ENCODE data around the gene STAT3.
"Not testable (repeated sequence)": the region's sequence is repeated elsewhere in the genome, so short reads cannot be mapped to it uniquely, and the experiment has no call there.

Gene STAT3

DNA sequence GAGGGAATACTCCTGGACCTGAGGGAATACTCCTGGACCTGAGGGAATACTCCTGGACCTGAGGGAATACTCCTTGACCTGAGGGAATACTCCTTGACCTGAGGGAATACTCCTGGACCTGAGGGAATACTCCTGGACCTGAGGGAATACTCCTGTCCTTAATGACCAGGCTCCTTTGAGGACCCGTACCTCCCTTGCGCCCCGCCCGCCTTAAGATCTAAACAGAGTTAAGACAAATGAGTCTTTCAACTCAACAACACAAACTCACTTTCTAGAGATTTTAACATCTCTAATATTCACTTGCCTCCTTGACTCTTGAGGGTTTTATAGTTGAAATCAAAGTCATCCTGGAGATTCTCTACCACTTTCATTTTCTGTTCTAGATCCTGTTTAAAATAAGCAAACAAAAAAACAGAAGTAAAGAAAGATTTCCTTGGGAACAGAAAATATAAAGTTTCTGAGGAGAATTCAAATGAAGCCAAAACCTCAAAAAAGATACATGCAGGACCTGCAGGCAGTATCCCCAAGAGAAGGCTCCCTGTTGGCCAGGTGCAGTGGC lies 49.7 kb downstream of the STAT3 start:
- Mint-ChIP-seq H3K36me3 (ENCODE audit: low read depth) (peaks cover 56% of the 10 kb centered on the region), H3K27ac (peak overlapping the region; percentile 85), H3K27me3 (ENCODE audit: low read depth) (no peaks in the 10 kb centered on the region), H3K4me1 (ENCODE audit: low read depth) (peaks cover 66% of the 10 kb centered on the region), H3K9me3 (no peaks in the 10 kb centered on the region), H3K4me3 (peak overlapping the region; percentile 77)
- no peak for DNase-seq (ENCODE audit: low spot score)

DNA sequence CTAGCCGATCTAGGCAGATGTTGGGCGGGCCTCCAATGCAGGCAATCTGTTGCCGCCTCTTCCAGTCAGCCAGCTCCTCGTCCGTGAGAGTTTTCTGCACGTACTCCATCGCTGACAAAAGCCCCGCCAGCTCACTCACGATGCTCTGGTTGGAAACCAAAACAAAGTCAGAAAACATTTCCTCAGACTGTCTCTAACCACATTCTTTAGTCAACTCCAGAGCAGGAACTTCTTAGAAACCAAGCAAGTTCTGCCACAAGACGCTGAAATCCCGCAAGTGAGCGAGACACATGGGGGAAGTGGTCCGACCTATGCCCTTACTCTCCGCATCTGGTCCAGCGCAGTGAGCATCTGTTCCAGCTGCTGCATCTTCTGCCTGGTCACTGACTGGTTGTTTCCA lies 50.8 kb downstream of the STAT3 start:
- peaks cover 57% of the 10 kb centered on the region for H3K4me1 Mint-ChIP-seq (ENCODE audit: low read depth)
- DNase-seq (ENCODE audit: low spot score) = peak; percentile 86
- peak overlapping the region; percentile 93 for H3K27ac Mint-ChIP-seq
- peak overlapping the region; percentile 78 for H3K4me3 Mint-ChIP-seq
- H3K9me3 Mint-ChIP-seq = no peaks in the 10 kb centered on the region
- no peaks in the 10 kb centered on the region for H3K27me3 Mint-ChIP-seq (ENCODE audit: low read depth)
- peaks cover 57% of the 10 kb centered on the region for H3K36me3 Mint-ChIP-seq (ENCODE audit: low read depth)

DNA sequence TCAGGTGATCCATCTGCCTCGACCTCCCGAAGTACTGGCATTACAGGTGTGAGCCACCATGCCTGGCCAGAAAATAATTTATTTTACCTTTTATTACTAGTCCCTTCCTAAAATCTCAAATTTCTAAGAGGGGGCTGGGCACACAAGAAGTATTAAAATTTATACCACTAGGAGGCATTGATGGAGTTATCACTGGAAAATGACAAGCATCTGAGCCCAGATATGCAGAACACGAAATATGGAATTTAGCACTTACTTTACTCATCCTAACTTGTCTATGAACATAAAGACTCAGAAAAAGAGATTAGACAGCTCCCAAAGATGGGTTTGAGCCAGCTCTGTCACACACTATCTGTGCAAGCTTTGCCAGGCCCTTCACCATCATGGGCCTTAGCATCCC lies 53.6 kb downstream of the STAT3 start:
- Mint-ChIP-seq H3K27me3 (ENCODE audit: low read depth) (no peaks in the 10 kb centered on the region), H3K36me3 (ENCODE audit: low read depth) (peaks cover 59% of the 10 kb centered on the region), H3K9me3 (no peaks in the 10 kb centered on the region), H3K4me3 (no peak overlapping the region), H3K27ac (no peak overlapping the region), H3K4me1 (ENCODE audit: low read depth) (peaks cover 36% of the 10 kb centered on the region)
- DNase-seq (ENCODE audit: low spot score) = no peak

DNA sequence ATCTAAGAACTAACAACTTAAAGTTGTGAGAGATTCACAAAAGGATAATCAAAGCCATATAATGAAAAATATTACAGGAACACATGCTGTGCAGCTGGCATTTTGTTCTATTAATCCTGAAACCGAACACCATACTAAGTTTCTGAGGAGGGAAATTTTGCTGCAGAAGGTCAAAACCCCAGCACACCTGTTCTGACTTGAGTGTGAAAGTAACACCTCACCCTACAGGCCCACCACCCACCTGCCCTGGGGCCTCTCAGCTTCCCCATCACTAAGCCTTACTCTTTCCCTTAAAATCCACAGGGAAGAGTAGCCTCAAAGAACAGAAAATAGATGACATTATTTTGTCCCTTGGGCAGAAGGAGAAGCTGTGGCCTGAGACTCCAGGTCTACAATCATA lies 55.2 kb downstream of the STAT3 start:
- Mint-ChIP-seq H3K36me3 (ENCODE audit: low read depth) (peaks cover 58% of the 10 kb centered on the region), H3K4me3 (no peak overlapping the region), H3K27ac (no peak overlapping the region), H3K27me3 (ENCODE audit: low read depth) (no peaks in the 10 kb centered on the region), H3K4me1 (ENCODE audit: low read depth) (peaks cover 23% of the 10 kb centered on the region), H3K9me3 (no peaks in the 10 kb centered on the region)
- no peak for DNase-seq (ENCODE audit: low spot score)

DNA sequence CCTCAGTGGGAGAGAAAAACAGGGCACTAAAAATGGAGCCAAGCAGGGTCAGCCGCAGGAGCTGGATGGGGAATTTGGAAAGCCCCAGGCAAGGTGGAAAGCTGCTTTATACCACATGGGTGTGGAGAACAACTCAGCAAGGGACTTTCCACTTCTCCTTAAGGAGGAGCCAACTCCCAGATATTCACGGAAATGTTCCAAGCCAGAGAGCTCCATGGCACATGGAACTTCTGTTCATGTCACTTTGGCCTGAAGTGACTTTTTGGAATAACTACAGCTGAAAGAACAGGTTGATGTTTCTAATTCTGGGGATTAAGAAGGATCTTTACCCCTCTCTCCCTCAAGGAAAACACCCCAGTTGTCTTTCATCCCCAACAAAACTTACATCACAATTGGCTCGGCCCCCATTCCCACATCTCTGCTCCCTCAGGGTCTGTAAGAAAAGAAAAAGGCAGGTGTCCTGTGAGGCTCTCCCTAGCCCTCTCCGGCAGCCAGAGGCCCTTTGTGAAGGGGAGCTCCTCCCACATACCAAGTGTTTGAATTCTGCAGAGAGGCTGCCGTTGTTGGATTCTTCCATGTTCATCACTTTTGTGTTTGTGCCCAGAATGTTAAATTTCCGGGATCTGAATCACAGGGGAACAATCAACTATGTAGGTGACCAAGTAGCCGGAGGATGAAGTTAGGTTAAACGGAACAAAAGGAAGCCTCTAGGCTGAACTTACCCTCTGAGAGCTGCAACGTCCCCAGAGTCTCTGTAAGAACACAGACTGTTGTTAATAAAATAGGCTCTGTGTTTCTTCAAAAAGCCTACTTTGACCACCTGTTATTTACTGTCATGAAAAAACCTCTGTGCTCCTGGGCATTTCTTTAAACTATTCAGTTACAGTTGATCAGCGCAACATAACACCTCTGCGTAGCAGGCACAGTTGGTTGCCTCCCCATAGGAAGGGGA lies 58.9 kb downstream of the STAT3 start:
- no peaks in the 10 kb centered on the region for H3K9me3 Mint-ChIP-seq
- H3K36me3 Mint-ChIP-seq (ENCODE audit: low read depth) = peaks cover 50% of the 10 kb centered on the region
- no peak overlapping the region for H3K27ac Mint-ChIP-seq

DNA sequence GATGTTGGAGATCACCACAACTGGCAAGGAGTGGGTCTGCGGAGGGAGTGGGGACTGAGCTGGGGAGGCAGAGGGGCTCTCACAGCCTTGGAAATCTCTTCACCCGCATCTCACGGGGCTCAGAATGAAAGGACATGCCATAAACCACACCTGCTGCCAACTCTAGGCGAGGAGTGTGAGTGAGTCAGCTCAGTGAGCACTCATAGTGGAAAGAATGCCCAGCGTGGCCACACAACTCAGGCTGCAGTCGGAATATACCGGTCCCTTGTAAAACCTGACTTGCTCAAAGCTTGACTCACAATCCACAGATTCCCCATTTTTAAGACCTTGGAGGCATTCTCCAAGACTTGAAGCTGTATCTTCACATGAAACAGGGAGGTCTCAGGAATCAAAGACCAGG lies 63.2 kb downstream of the STAT3 start:
- Mint-ChIP-seq H3K9me3 (no peaks in the 10 kb centered on the region), H3K4me3 (no peak overlapping the region), H3K4me1 (ENCODE audit: low read depth) (peaks cover 24% of the 10 kb centered on the region), H3K27me3 (ENCODE audit: low read depth) (no peaks in the 10 kb centered on the region), H3K36me3 (ENCODE audit: low read depth) (peaks cover 54% of the 10 kb centered on the region), H3K27ac (no peak overlapping the region)
- no peak for DNase-seq (ENCODE audit: low spot score)

More for the DNA sequence above, 58.9 kb downstream of the STAT3 start:
- Mint-ChIP-seq H3K4me1 (ENCODE audit: low read depth) (peaks cover 2% of the 10 kb centered on the region), H3K27me3 (ENCODE audit: low read depth) (no peaks in the 10 kb centered on the region), H3K4me3 (no peak overlapping the region)
- no peak for DNase-seq (ENCODE audit: low spot score)

DNA sequence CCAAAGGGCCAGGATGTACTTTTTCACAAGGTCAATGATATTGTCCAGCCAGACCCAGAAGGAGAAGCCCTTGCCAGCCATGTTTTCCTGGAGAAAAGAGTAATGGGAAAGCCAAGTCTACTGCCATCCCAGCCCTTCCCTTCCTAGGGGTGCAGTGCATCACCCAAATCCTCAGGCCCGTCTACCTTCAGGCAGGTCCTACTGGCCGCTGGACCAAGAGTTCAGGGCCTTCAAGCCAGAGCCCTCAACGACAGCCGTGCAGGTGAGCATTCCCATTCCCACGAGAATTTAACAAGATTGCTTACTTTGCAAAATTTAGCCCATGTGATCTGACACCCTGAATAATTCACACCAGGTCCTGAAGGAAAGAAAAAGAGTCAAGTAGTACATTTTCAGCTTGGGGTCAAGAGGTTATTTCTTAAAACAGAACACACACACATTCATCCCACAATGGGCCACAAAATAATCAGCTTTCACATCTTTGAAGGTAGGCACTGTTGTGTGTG lies 64.9 kb downstream of the STAT3 start:
- H3K36me3 Mint-ChIP-seq (ENCODE audit: low read depth) = peaks cover 54% of the 10 kb centered on the region
- no peak for DNase-seq (ENCODE audit: low spot score)
- no peak overlapping the region for H3K4me3 Mint-ChIP-seq

DNA sequence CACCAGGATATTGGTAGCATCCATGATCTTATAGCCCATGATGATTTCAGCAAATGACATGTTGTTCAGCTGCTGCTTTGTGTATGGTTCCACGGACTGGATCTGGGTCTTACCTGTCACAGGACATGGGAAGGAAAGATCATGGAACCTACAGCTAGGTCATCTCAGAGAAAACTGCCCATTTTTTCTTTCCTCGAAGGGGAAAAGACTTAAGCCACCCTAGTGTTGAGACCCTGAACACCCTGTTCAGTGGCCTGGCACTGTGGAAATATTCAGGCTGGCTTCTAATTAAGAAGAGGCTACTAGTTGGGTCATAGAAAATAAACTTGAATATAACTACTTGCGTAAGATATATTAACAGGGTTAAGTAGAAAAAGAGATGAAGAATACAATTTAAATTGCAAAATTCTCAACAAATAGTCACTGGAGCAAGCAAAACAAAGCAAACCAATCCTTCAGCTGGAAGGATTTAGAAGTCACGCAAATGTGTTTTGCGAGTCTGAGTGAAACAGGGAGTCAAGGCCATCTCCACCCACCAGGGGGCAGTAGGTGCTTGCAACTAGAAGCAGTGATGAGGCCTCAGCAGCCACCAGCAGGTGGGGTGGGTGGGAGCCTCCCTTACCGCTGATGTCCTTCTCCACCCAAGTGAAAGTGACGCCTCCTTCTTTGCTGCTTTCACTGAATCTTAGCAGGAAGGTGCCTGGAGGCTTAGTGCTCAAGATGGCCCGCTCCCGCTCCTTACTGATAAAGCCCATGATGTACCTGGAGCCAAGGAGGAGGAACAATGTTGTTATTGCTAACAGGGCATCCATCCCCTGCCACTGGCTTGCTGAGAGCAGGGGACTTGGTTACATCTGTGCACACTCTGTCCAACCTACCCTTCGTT lies 65.6 kb downstream of the STAT3 start:
- no peaks in the 10 kb centered on the region for H3K9me3 Mint-ChIP-seq
- no peak overlapping the region for H3K4me3 Mint-ChIP-seq
- H3K36me3 Mint-ChIP-seq (ENCODE audit: low read depth) = peaks cover 56% of the 10 kb centered on the region

More for the DNA sequence above, 64.9 kb downstream of the STAT3 start:
- H3K27me3 Mint-ChIP-seq (ENCODE audit: low read depth) = no peaks in the 10 kb centered on the region
- peaks cover 31% of the 10 kb centered on the region for H3K4me1 Mint-ChIP-seq (ENCODE audit: low read depth)
- peak overlapping the region; percentile 60 for H3K27ac Mint-ChIP-seq
- H3K9me3 Mint-ChIP-seq = no peaks in the 10 kb centered on the region

DNA sequence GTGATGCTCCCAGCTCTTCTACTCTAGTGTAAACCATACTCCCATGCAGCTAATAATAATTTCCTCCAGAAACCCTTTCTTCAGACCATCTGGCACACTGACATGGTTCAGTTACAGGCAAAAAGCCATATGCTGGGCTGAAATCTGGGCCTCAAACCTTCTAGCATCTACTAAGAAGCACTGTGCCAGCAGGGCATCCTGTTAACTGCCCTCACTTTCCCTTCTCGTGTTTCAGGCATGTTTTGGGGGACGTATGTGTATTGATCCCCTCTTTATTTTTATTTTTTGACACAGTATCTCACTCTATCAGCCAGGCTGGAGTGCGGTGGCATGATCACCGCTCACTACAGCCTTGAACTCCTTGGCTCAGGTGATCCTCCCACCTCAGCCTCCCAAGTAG lies 66.7 kb downstream of the STAT3 start:
- H3K4me3 Mint-ChIP-seq = no peak overlapping the region
- H3K27ac Mint-ChIP-seq = peak overlapping the region; percentile 39
- no peaks in the 10 kb centered on the region for H3K9me3 Mint-ChIP-seq
- peaks cover 34% of the 10 kb centered on the region for H3K4me1 Mint-ChIP-seq (ENCODE audit: low read depth)
- no peaks in the 10 kb centered on the region for H3K27me3 Mint-ChIP-seq (ENCODE audit: low read depth)
- H3K36me3 Mint-ChIP-seq (ENCODE audit: low read depth) = peaks cover 58% of the 10 kb centered on the region
- DNase-seq (ENCODE audit: low spot score) = no peak

More for the DNA sequence above, 65.6 kb downstream of the STAT3 start:
- H3K27ac Mint-ChIP-seq = peak overlapping the region; percentile 60
- H3K27me3 Mint-ChIP-seq (ENCODE audit: low read depth) = no peaks in the 10 kb centered on the region
- H3K4me1 Mint-ChIP-seq (ENCODE audit: low read depth) = peaks cover 31% of the 10 kb centered on the region
- DNase-seq (ENCODE audit: low spot score) = peak; percentile 88

DNA sequence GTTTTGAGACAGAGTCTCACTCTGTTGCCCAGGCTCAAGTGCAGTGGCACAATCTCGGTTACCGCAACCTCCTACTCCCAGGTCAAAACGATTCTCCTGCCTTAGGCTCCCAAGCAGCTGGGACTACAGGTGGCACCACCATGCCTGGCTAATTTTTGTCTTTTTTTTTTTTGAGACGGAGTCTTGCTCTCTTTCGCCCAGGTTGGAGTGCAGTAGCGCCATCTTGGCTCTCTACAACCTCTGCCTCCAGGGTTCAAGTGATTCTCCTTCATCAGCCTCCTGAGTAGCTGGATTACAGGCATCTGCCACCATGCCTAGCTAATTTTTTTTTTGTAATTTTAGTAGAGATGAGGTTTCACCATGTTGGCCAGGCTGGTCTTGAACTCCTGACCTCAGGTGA lies 70.3 kb downstream of the STAT3 start:
- Mint-ChIP-seq H3K4me1 (ENCODE audit: low read depth) (peaks cover 53% of the 10 kb centered on the region), H3K36me3 (ENCODE audit: low read depth) (peaks cover 65% of the 10 kb centered on the region)
- not testable (repeated sequence) for H3K9me3 Mint-ChIP-seq; H3K27ac Mint-ChIP-seq; DNase-seq (ENCODE audit: low spot score); H3K27me3 Mint-ChIP-seq (ENCODE audit: low read depth); H3K4me3 Mint-ChIP-seq

DNA sequence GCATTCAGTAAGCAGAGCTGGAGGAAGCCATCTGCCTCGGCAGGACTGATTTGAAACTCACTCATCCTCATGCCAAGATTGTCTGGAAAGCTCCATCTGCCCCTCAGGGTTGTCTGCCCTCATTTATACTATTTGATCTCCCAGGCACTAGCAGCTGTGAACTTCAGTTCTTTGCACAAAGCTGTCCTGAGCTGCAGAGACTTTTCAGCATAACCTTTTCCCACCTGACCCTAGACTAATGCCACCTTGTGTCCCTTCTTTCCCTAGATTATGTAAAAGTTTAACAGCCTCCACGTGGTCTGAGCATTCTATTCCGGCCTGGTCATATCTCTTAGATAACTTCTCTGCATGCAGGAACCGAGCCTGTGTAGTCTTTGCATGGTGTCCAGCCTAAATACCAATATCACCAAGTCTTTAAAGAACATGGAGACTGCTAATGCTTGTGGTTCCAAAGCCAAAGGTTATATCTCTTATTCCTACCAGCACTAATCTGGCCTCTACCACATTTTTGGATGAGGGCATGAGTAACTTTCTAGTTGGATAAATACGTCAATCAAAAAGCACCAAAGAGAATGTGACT lies 70.9 kb downstream of the STAT3 start:
- H3K4me1 Mint-ChIP-seq (ENCODE audit: low read depth) = peaks cover 48% of the 10 kb centered on the region

DNA sequence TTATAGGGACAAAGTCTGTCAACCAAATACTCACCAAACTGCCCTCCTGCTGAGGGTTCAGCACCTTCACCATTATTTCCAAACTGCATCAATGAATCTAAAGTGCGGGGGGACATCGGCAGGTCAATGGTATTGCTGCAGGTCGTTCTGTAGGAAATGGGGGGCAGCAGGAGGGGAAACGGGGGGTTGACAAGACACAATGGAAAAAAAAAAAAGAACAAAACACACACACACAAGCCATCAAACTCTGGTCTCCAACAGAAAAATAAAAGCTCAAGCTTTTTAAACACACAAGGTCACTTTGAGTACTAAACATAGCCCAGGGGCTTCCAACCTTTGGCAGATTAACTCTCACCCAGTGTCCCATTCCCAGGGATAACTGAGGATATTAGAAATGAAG lies 71.5 kb downstream of the STAT3 start:
- peaks cover 48% of the 10 kb centered on the region for H3K4me1 Mint-ChIP-seq (ENCODE audit: low read depth)
- peak overlapping the region; percentile 2 for H3K27ac Mint-ChIP-seq
- no peak for DNase-seq (ENCODE audit: low spot score)
- H3K4me3 Mint-ChIP-seq = no peak overlapping the region
- no peaks in the 10 kb centered on the region for H3K27me3 Mint-ChIP-seq (ENCODE audit: low read depth)
- H3K36me3 Mint-ChIP-seq (ENCODE audit: low read depth) = peaks cover 55% of the 10 kb centered on the region
- H3K9me3 Mint-ChIP-seq = no peaks in the 10 kb centered on the region

More for the DNA sequence above, 70.9 kb downstream of the STAT3 start:
- Mint-ChIP-seq H3K27me3 (ENCODE audit: low read depth) (no peaks in the 10 kb centered on the region), H3K9me3 (no peaks in the 10 kb centered on the region), H3K36me3 (ENCODE audit: low read depth) (peaks cover 59% of the 10 kb centered on the region), H3K4me3 (no peak overlapping the region), H3K27ac (peak overlapping the region; percentile 2)
- no peak for DNase-seq (ENCODE audit: low spot score)

DNA sequence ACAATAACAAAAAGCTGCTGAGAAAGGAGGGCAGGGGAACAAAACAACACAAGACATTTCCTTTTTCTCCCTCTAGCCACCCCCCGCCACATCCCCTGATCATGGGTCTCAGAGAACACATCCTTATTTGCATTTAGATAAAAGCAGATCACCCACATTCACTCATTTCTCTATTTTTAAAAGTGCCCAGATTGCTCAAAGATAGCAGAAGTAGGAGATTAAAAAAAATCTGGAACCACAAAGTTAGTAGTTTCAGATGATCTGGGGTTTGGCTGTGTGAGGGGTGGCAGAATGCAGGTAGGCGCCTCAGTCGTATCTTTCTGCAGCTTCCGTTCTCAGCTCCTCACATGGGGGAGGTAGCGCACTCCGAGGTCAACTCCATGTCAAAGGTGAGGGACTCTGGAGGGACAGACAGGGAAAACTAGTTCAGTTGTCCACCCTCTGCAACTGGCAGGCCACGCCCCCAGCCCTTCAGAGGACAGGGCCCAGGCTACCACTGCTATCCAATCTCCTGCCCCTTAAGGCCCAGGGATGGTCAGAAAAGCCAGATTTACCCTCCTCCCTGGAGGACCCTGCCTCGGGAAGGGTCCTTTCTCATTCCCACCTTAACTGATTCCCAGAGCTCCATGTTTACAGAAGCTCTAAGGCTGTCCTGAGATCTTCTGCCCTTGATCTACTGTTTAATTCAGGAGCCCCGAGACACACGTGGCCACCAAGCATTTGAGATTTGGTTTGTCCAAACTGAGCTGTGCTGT lies 72.7 kb downstream of the STAT3 start:
- Mint-ChIP-seq H3K4me1 (ENCODE audit: low read depth) (peaks cover 54% of the 10 kb centered on the region), H3K27ac (peak overlapping the region; percentile 78), H3K27me3 (ENCODE audit: low read depth) (no peaks in the 10 kb centered on the region), H3K9me3 (no peaks in the 10 kb centered on the region), H3K36me3 (ENCODE audit: low read depth) (peaks cover 61% of the 10 kb centered on the region), H3K4me3 (peak overlapping the region; percentile 63)
- DNase-seq (ENCODE audit: low spot score) = no peak
